ENCODE measurements around the gene MOXD1. TPM values are rescaled to one million over a fixed set of nuclear protein-coding genes. Genes with fewer than 3 reads are reported as not detected.
A peak's percentile ranks its signal among the peaks of the same experiment; 100 is the strongest.

The MOXD1 gene
- 6.1 and 78.8 TPM in 2 replicates for total RNA-seq (ENCODE audit: low replicate concordance)

DNA sequence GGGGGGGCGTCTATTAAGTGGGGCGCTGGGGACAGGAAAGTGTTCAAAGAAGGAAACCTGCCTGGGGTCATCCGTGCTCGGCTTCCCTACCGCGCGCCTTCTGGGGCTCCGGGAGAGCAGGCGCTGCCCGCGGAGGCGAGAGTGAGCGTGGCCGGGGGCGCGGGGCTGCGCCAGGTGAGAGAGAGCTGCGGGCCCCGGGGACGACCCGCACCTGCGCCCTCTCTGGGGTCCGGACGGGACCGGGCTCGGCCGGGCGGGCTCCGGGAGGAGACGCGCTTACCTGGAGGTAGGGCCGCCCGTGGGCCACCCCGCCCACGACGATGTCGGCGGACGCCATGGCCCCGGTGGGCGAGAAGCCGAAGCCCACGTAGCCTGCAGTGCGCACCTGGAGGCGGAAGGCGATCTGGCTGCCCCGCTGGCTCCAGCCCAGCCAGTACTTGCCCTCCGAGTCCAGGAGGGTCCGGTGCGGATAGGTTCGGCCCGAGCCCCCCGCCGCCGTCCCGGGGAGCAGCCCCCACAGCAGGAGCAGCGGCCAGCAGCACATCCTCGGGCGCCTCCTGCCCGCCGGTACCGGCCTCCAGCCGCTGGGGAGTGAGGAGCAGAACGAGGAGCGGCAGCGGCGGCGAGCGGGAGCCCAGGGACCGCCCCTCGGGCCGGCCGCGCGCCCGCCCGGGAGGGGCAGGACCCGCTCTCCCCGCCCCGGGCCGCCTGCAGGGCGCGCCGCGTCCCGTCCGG lies at the start of gene MOXD1:
MOXD1 (minus strand) TSS at position 593 of the 735 bp plus-strand sequence; CDS start at position 544, 49 bp downstream.
- H3K4me3 ChIP-seq (ENCODE audit: low read depth, low read length), result peak within 1 kb of the TSS; percentile 82
- TF ChIP-seq, protein P1, sequence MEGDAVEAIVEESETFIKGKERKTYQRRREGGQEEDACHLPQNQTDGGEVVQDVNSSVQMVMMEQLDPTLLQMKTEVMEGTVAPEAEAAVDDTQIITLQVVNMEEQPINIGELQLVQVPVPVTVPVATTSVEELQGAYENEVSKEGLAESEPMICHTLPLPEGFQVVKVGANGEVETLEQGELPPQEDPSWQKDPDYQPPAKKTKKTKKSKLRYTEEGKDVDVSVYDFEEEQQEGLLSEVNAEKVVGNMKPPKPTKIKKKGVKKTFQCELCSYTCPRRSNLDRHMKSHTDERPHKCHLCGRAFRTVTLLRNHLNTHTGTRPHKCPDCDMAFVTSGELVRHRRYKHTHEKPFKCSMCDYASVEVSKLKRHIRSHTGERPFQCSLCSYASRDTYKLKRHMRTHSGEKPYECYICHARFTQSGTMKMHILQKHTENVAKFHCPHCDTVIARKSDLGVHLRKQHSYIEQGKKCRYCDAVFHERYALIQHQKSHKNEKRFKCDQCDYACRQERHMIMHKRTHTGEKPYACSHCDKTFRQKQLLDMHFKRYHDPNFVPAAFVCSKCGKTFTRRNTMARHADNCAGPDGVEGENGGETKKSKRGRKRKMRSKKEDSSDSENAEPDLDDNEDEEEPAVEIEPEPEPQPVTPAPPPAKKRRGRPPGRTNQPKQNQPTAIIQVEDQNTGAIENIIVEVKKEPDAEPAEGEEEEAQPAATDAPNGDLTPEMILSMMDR (IDR thresholded peaks at IDR 0.05; ENCODE audit: insufficient read depth, low read length), result peak; percentile 17
- no peak for DNase-seq (ENCODE audit: low read depth)

DNA sequence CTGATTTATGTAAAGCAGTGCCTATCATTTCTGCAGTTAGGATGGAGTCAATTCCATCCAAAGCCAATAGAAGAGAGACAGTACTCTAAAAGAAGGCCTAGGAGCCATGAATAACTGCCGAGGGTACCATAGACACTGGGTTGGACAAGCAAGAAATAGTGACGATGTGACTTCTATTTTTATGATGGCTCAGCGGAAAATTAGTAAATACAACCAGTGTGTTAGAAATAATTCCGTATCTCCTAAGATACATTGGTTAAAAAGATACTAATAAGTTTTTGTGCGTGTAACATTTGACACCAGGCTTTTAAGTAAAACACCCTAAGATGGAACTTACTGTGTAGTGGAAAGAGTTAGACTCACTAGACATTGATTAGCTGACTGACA lies 45.6 kb upstream of the MOXD1 start:
- no peak for DNase-seq (ENCODE audit: low read depth)
- H3K4me3 ChIP-seq (ENCODE audit: low read depth, low read length), result no peak overlapping the region
- TF ChIP-seq, protein P1 (IDR thresholded peaks at IDR 0.05; ENCODE audit: insufficient read depth, low read length), result no peak

DNA sequence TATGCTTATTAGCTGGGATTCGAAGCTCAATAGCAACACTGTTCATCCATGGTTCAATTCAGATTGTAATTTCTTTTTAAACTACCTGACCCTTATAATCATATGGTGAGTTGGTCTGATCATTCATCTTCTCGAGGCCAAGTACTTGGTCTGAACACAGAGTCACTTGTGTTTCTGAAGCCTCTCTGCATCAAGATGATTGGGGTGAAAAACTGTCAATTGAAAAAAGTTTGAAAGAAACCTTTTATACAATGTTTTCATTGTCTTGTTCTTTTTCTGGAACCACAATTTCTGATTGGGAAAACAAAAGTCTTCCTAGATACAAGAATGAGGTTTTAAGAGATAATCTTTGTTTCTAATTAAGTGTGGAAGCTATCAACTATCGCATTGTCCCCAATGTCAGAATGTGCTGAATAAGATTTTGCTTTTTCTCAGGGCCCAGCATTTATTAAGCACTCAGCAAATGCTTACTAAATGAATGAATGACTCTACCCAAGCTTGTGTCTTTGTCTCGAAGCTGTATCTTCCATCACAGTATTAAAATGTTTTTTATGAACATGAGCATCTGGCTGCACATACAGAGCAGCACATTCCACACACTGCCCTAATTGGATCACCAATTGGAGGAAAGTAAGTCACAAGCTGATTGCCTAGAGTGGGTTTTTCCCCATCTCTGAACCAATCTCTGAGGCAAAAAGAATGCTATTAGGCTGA lies 45.0 kb upstream of the MOXD1 start:
- H3K4me3 ChIP-seq (ENCODE audit: low read depth, low read length), result no peak overlapping the region
- TF ChIP-seq, protein P1 (IDR thresholded peaks at IDR 0.05; ENCODE audit: insufficient read depth, low read length), result no peak
- DNase-seq (ENCODE audit: low read depth), result no peak

DNA sequence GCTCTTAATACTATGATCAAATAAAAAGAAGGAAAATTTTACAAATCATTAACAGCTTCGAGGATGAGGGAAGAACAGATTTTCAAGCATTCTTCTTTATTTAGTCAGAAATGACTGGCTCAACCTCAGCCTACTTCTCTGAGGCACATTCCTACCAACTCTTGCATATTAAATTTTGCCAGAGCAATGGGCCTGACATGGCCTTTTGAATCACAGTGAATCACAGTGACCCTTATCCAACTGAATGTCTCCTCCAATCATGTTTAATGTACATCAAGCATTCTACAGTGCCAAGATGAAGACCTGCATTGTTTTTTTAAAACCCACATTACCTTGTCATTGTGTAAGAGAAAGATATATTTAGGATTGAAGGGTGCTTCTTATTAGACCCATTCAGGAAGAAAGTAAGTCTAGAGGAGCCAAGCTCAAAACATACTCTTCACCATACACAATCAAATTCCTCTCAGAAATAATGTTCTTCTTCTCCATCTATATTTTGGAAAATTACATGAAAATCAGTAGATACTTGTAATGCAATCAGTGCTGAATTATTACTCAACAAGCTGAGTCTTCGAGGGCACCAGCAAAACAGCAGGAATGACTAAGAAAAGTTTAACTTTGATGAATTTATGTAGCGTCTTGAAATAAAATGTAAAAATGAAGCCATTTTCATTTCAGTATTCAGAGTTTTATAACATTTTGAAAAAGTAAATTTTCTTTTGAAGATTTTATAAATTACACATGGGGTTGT lies 44.1 kb upstream of the MOXD1 start:
- DNase-seq (ENCODE audit: low read depth), result peak; percentile 86
- H3K4me3 ChIP-seq (ENCODE audit: low read depth, low read length), result no peak overlapping the region
- TF ChIP-seq, protein P1 (IDR thresholded peaks at IDR 0.05; ENCODE audit: insufficient read depth, low read length), result no peak

DNA sequence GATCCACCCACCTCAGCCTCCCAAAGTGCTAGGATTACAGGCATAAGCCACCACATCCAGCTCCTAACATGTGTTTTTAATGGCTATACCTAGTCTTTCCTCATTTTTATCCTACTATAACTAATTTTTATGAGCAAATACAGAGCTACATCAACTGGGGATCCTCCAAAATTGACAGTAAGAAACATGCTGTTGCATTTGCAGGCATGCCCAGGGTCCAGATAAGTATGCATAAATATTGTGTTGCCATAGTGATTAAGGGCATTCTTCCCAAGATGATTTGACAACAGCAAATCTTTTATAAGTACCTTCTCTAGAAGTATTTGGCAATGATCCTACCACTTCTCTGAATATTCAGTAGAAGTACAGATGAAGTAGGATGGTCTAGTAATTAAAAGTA lies 41.9 kb upstream of the MOXD1 start:
- DNase-seq (ENCODE audit: low read depth), result no peak
- no peak overlapping the region for H3K4me3 ChIP-seq (ENCODE audit: low read depth, low read length)
- TF ChIP-seq, protein P1 (IDR thresholded peaks at IDR 0.05; ENCODE audit: insufficient read depth, low read length), result no peak

DNA sequence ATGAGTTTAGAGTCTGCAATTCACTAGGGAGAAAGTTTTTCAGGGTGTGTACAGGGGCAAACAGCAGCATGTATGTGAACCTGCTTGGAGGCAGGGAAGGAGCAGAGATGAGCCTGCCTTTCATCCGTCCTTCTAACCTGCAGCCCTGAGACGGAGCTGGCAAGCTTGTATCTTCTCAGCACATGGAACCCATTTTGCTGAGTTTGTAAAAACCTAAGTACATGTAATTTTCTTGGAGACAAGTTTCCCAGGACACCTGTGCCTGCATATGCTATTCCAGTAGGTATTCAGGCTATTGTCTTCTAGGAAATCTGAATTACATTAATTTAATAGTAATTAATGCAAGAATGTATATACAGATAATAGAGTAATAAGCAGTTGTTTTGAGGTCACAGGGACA lies 28.8 kb upstream of the MOXD1 start:
- DNase-seq (ENCODE audit: low read depth), result no peak
- H3K4me3 ChIP-seq (ENCODE audit: low read depth, low read length), result no peak overlapping the region
- TF ChIP-seq, protein P1 (IDR thresholded peaks at IDR 0.05; ENCODE audit: insufficient read depth, low read length), result no peak

All from fibroblast of the aortic adventitia (primary cell).